GM23338 (cell line): ENCODE results near the gene GBX1. TPM values are rescaled to one million over a fixed set of nuclear protein-coding genes. Genes with fewer than 3 reads are reported as not detected.

Experiments used
- ATAC-seq: fragments of 200-7000 bp; cut with Tn5 transposase; 3 replicates; pipeline ENCODE4 v1.9.1; 2020
- DNase-seq: peaks from one replicate; pipeline ENCODE4 v3.0.0-alpha.2; 2015; ENCODE audit warnings: low spot score
- H2AFZ ChIP-seq: fragments of 200-600 bp; sonication (generic); 2 replicates; pipeline ENCODE4 v1.8.0; 2016; ENCODE audit warnings: antibody characterized with exemption, mild to moderate bottlenecking, moderate library complexity
- H3F3A ChIP-seq: fragments of 200-600 bp; sonication (generic); replicated peaks from 2 replicates; pipeline ENCODE4 v1.8.0; 2017; ENCODE audit warnings: antibody characterized with exemption, mixed run types, low read depth
- H3K27ac ChIP-seq: fragments of 200-600 bp; sonication (generic); 2 replicates; pipeline ENCODE4 v1.6.1; 2016; ENCODE audit warnings: low read depth
- H3K27me3 ChIP-seq: fragments of 200-600 bp; sonication (generic); 2 replicates; pipeline ENCODE4 v1.8.0; 2016; ENCODE audit warnings: mild to moderate bottlenecking, mixed run types, moderate library complexity; ENCODE audit not compliant: insufficient read depth
- H3K36me3 ChIP-seq: fragments of 200-600 bp; sonication (generic); 2 replicates; pipeline ENCODE4 v1.8.0; 2016; ENCODE audit warnings: mild to moderate bottlenecking; ENCODE audit not compliant: insufficient read depth
- H3K4me1 ChIP-seq: fragments of 200-600 bp; sonication (generic); 2 replicates; pipeline ENCODE4 v1.8.0; 2016; ENCODE audit warnings: mild to moderate bottlenecking, moderate library complexity; ENCODE audit not compliant: insufficient read depth
- H3K4me2 ChIP-seq: fragments of 200-600 bp; sonication (generic); 2 replicates; pipeline ENCODE4 v1.7.1; 2017; ENCODE audit warnings: mixed run types
- H3K4me3 ChIP-seq: fragments of 200-600 bp; sonication (generic); 2 replicates; pipeline ENCODE4 v1.6.1; 2016; ENCODE audit warnings: mixed run types
- H3K79me2 ChIP-seq: fragments of 200-600 bp; sonication (generic); replicated peaks from 2 replicates; pipeline ENCODE4 v1.8.0; 2017; ENCODE audit warnings: mild to moderate bottlenecking; ENCODE audit not compliant: insufficient read depth
- H3K9me2 ChIP-seq: fragments of 200-600 bp; sonication (generic); 2 replicates; pipeline ENCODE4 v1.8.0; 2017; ENCODE audit not compliant: insufficient read depth
- H4K20me1 ChIP-seq: fragments of 200-600 bp; sonication (generic); replicated peaks from 2 replicates; pipeline ENCODE4 v1.8.0; 2017; ENCODE audit warnings: mild to moderate bottlenecking; ENCODE audit not compliant: insufficient read depth
- H3K27ac Mint-ChIP-seq: 2 replicates; pipeline ENCODE4 v1.8.0; 2020; ENCODE audit warnings: inconsistent platforms, mild to moderate bottlenecking, moderate library complexity, mixed read lengths
- H3K27me3 Mint-ChIP-seq: 3 replicates; pipeline ENCODE4 v1.8.0; 2022; ENCODE audit warnings: low read depth, mild to moderate bottlenecking, moderate library complexity, mixed read lengths, inconsistent platforms; ENCODE audit not compliant: insufficient read depth, poor library complexity
- H3K36me3 Mint-ChIP-seq: 3 replicates; pipeline ENCODE4 v1.8.0; 2021; ENCODE audit warnings: low read depth, mild to moderate bottlenecking, inconsistent platforms, moderate library complexity, mixed read lengths
- H3K4me1 Mint-ChIP-seq: 3 replicates; pipeline ENCODE4 v1.8.0; 2020; ENCODE audit warnings: mild to moderate bottlenecking, inconsistent platforms, mixed read lengths
- H3K4me3 Mint-ChIP-seq: 3 replicates; pipeline ENCODE4 v1.8.0; 2021; ENCODE audit warnings: moderate library complexity, mild to moderate bottlenecking, inconsistent platforms, mixed read lengths
- H3K9me3 Mint-ChIP-seq: 3 replicates; pipeline ENCODE4 v1.8.0; 2020; ENCODE audit warnings: moderate library complexity, mild to moderate bottlenecking, inconsistent platforms, mixed read lengths
- CREB1 ChIP-seq: fragments of 250-450 bp; sonication (Bioruptor Pico); IDR thresholded peaks from 2 replicates; pipeline ENCODE4 v1.5.0; 2020; ENCODE audit warnings: low read depth, mild to moderate bottlenecking, moderate library complexity
- ETS1 ChIP-seq: IDR thresholded peaks from 2 replicates; pipeline ENCODE4 v1.6.1; 2016; ENCODE audit warnings: antibody characterized with exemption
- JUNB ChIP-seq: IDR thresholded peaks from one replicate; pipeline ENCODE4 v1.6.1; 2016; ENCODE audit warnings: antibody characterized with exemption; ENCODE audit not compliant: unreplicated experiment
- STAT1 ChIP-seq: IDR thresholded peaks from one replicate; pipeline ENCODE4 v1.6.1; 2016; ENCODE audit warnings: antibody characterized with exemption; ENCODE audit not compliant: unreplicated experiment
- ZNF462 ChIP-seq: fragments of 250-450 bp; sonication (Bioruptor Pico); IDR thresholded peaks from 2 replicates; pipeline ENCODE4 v1.5.0; 2020; ENCODE audit warnings: mild to moderate bottlenecking, moderate library complexity
- polyA plus RNA-seq: library from polyadenylated mRNA; unstranded; fragments of >200 nt; fragmentation: Nextera tagmentation; extraction: Ambion mirVana; gene quantifications from 2 replicates; pipeline ENCODE4 v1.2.1, GENCODE V29; 2016
- total RNA-seq: library from RNA; depleted of rRNA; stranded (reverse); fragments of >200 nt; shearing (Covaris generic); gene quantifications from 2 replicates; pipeline ENCODE4 v1.2.3, GENCODE V29; 2014

GBX1 gene
- total and polyA plus RNA-seq, 2 experiments from 2014 or later = 0.24 TPM; not detected in 1

- DNase-seq (no peak), ATAC-seq (no peak)
- Histone ChIP-seq H3K4me1 (no peaks in the 10 kb centered on the region), H3K27me3 (peaks cover 38% of the 10 kb centered on the region), H3K27ac (no peak overlapping the region), H3K79me2 (no peaks in the 10 kb centered on the region), H3K36me3 (no peaks in the 10 kb centered on the region), H3K9me2 (0 out of 2 replicates have a peak, but pooled peaks cover 5% of the 10 kb centered on the region), H4K20me1 (no peaks in the 10 kb centered on the region), H2AFZ (no peak overlapping the region), H3K4me3 (no peak overlapping the region), H3F3A (no peaks in the 10 kb centered on the region), H3K4me2 (no peak overlapping the region)
- Mint-ChIP-seq H3K4me3 (no peak overlapping the region), H3K4me1 (peaks cover 15% of the 10 kb centered on the region), H3K27me3 (peaks cover 34% of the 10 kb centered on the region), H3K9me3 (peaks cover 26% of the 10 kb centered on the region), H3K27ac (no peak overlapping the region), H3K36me3 (peaks cover 13% of the 10 kb centered on the region; the same call in 2 of the 3 replicates)
- no peak for TF ChIP-seq ETS1
- no peak for TF ChIP-seq ZNF462
- TF ChIP-seq JUNB = no peak
Observed at GRCh38 chr7:151177310-151177709, 9.8 kb upstream of the GBX1 start.

GRCh38 chr7:151176401-151176800 lies 8.9 kb upstream of the GBX1 start:
- DNase-seq (no peak), ATAC-seq (no peak)
- peaks cover 15% of the 10 kb centered on the region for H3K4me1 Mint-ChIP-seq
- Histone ChIP-seq H3K27me3 (peaks cover 47% of the 10 kb centered on the region), H3K9me2 (0 out of 2 replicates have a peak, but pooled peaks cover 5% of the 10 kb centered on the region), H3K27ac (no peak overlapping the region), H3F3A (no peaks in the 10 kb centered on the region), H3K36me3 (no peaks in the 10 kb centered on the region), H2AFZ (no peak overlapping the region; the same call in 1 of the 2 replicates), H3K4me3 (0 out of 2 replicates have a peak overlapping the region, but pooled peaks have one; percentile 28), H3K4me1 (no peaks in the 10 kb centered on the region), H4K20me1 (no peaks in the 10 kb centered on the region), H3K79me2 (no peaks in the 10 kb centered on the region), H3K4me2 (peak overlapping the region; percentile 57; the same call in 1 of the 2 replicates)
- peak overlapping the region; percentile 43 for H3K4me3 Mint-ChIP-seq
- peaks cover 42% of the 10 kb centered on the region for H3K27me3 Mint-ChIP-seq
- peaks cover 13% of the 10 kb centered on the region; the same call in 2 of the 3 replicates for H3K36me3 Mint-ChIP-seq
- H3K27ac Mint-ChIP-seq = no peak overlapping the region
- H3K9me3 Mint-ChIP-seq = peaks cover 26% of the 10 kb centered on the region
- TF ChIP-seq CREB1 (CRISPR knock-in tag) (no peak), ZNF462 (no peak), STAT1 (no peak)
